ENCODE data around the gene KAT6B. TPM values are rescaled to one million over a fixed set of nuclear protein-coding genes. Genes with fewer than 3 reads are reported as not detected.

KAT6B gene
- total and polyA plus RNA-seq, 10 of the 15 experiments (the other 5 are each of a cell fraction or from before 2014, with no cell fraction given) = 2.7 to 22.6 (median 15.7) TPM

GRCh38 chr10:75011221-75011620 is 184.8 kb downstream of the KAT6B start:
- RAD21 ChIA-PET (ENCODE audit: unreplicated experiment) = interaction anchor here (0.9 to 6.5 kb wide), 5 partner anchors 11 to 113 kb away, joined by 3 to 38 read pairs (median 3); no protein-coding TSS in a partner anchor
- ATAC-seq = peak; percentile 59
- SMC1A ChIA-PET (ENCODE audit: uncharacterized antibody, unreplicated experiment) = interaction anchor here (1.3 to 28.8 kb wide), 4 partner anchors 9 to 114 kb away, joined by 3 to 553 read pairs (median 94); no protein-coding TSS in a partner anchor
- no peaks in the 10 kb centered on the region for H3K9me3 ChIP-seq (replicated peaks; ENCODE audit: control insufficient read depth, insufficient read depth, low read length)
- peaks cover 6% of the 10 kb centered on the region; the same call in 1 of the 2 replicates for H3K79me2 ChIP-seq (ENCODE audit: control insufficient read depth, insufficient read depth, low read length)
- intact Hi-C loops (cut with micrococcal nuclease; ENCODE audit: unreplicated experiment) = loop anchor here (5.0 to 10.0 kb wide), 3 partner anchors 114 to 424 kb away; no protein-coding TSS in a partner anchor
- BruUV-seq (replicated peaks) = no TSS peak
- peak overlapping the region; percentile 67 for H3K27ac ChIP-seq (ENCODE audit: control insufficient read depth, insufficient read depth)
- H3K9ac ChIP-seq (ENCODE audit: control insufficient read depth, insufficient read depth, low read length) = no peak overlapping the region
- no peaks in the 10 kb centered on the region for H3K27me3 ChIP-seq (replicated peaks in 1 of 2; ENCODE audit: control insufficient read depth in 2 of 2, insufficient read depth in 2 of 2, low read length in 1 of 2)
- CTCF ChIA-PET = no interaction called here
- peaks cover 44% of the 10 kb centered on the region for H3K4me1 ChIP-seq (ENCODE audit: control insufficient read depth, insufficient read depth, low read length)
- DNase-seq (ENCODE audit: low read depth, low spot score) = no peak
- 0% methylated on average over 1 of the region's 1 CpG for WGBS (ENCODE audit: insufficient coverage, insufficient replicate concordance, low lambda C conversion rate, missing lambda C conversion rate)
- H4K20me1 ChIP-seq (ENCODE audit: control insufficient read depth, insufficient read depth) = no peaks in the 10 kb centered on the region
- no peak overlapping the region for H3K4me3 ChIP-seq
- POLR2A ChIA-PET = interaction anchor here (2.6 kb wide), 1 partner anchor 34 kb away, joined by 8 read pairs; no protein-coding TSS in a partner anchor
- no peak for FAIRE-seq
- H2AFZ ChIP-seq (ENCODE audit: control insufficient read depth, low read depth, low read length) = no peak overlapping the region
- H3K36me3 ChIP-seq (ENCODE audit: control insufficient read depth in 2 of 2, insufficient read depth in 2 of 2, low read length in 1 of 2) = peaks cover 0 to 3% of the 10 kb centered on the region in 2 experiments; a peak in 1 of 4 replicates
- H3K4me2 ChIP-seq (ENCODE audit: control insufficient read depth, insufficient read depth) = peak overlapping the region; percentile 67; the same call in 1 of the 2 replicates
- in situ Hi-C loops (cut with MboI) = no loop called here
- TF ChIP-seq NFXL1 (IDR thresholded peaks at IDR 0.05; ENCODE audit: borderline replicate concordance) = no peak
- peak; percentile 86 for TF ChIP-seq NR2F1 (conservative IDR thresholded peaks at IDR 0.05)
- TF ChIP-seq ESRRA (IDR thresholded peaks at IDR 0.05; ENCODE audit: low read length) = no peak
- no peak for TF ChIP-seq TARDBP (IDR thresholded peaks at IDR 0.05; ENCODE audit: borderline replicate concordance)
- no peak for TF ChIP-seq ZBED1 (IDR thresholded peaks at IDR 0.05; ENCODE audit: borderline replicate concordance)
- no peak for TF ChIP-seq ZBTB4 (CRISPR knock-in tag; IDR thresholded peaks at IDR 0.05)
- no peak for TF ChIP-seq JUNB (IDR thresholded peaks at IDR 0.05)
- TF ChIP-seq EP300 (IDR thresholded peaks at IDR 0.05; ENCODE audit: borderline replicate concordance in 1 of 2, control insufficient read depth in 1 of 2, low read depth in 2 of 2, low read length in 2 of 2) = peak in 1 of 2 experiments; percentile 57; a peak in 1 of 4 replicates
- TF ChIP-seq ZBTB11 (CRISPR knock-in tag; IDR thresholded peaks at IDR 0.05) = no peak
- TF ChIP-seq BCL11A (IDR thresholded peaks at IDR 0.05; ENCODE audit: low read depth, low read length) = peak; percentile 26; the same call in 1 of the 2 replicates
- TF ChIP-seq ZBTB33 (IDR thresholded peaks at IDR 0.05) = no peak
- TF ChIP-seq PBX3 (IDR thresholded peaks at IDR 0.05; ENCODE audit: insufficient replicate concordance, low read depth, low read length) = no peak
- no peak for TF ChIP-seq NR2C2 (IDR thresholded peaks at IDR 0.05; ENCODE audit: borderline replicate concordance, control insufficient read depth, insufficient read length, low read depth)
- TF ChIP-seq POLR2AphosphoS5 (IDR thresholded peaks at IDR 0.05; ENCODE audit: low read length) = no peak
